Activated B cell treated with CpG ODN at 0.5 μM for 24 hours (primary cell): Measurements from ENCODE around the gene S100G. TPM values are rescaled to one million over a fixed set of nuclear protein-coding genes. Genes with fewer than 3 reads are reported as not detected.
"Not testable (repeated sequence)": the region's sequence is repeated elsewhere in the genome, so short reads cannot be mapped to it uniquely, and the experiment has no call there.

Experiments used
- ATAC-seq: fragments of 200-7000 bp; cut with Tn5 transposase; one replicate; pipeline ENCODE4 v1.10.0; 2021; ENCODE audit warnings: low read depth, mild to moderate bottlenecking, moderate library complexity
- CTCF ChIA-PET: fragments of 350-600 bp; sonication (Branson Sonifier 250); formaldehyde crosslinking; loops from one replicate; lab custom pipeline; 2021; ENCODE audit warnings: antibody characterized with exemption; lab: Charles Lee
- POLR2A ChIA-PET: fragments of 350-600 bp; sonication (Branson Sonifier 250); formaldehyde crosslinking; loops from one replicate; lab custom pipeline; 2021; ENCODE audit warnings: antibody characterized with exemption; lab: Charles Lee
- DNase-seq: peaks from one replicate; pipeline ENCODE4 v3.0.0; 2022
- H3K27ac Mint-ChIP-seq: one replicate; pipeline ENCODE4 v1.8.0; 2020; ENCODE audit warnings: mixed read lengths
- H3K27me3 Mint-ChIP-seq: one replicate; pipeline ENCODE4 v1.8.0; 2021; ENCODE audit warnings: mixed read lengths
- H3K36me3 Mint-ChIP-seq: one replicate; pipeline ENCODE4 v1.8.0; 2021; ENCODE audit warnings: low read depth, mixed read lengths
- H3K4me1 Mint-ChIP-seq: one replicate; pipeline ENCODE4 v1.8.0; 2021; ENCODE audit warnings: mixed read lengths
- H3K4me3 Mint-ChIP-seq: one replicate; pipeline ENCODE4 v1.8.0; 2020; ENCODE audit warnings: mild to moderate bottlenecking, mixed read lengths
- H3K9me3 Mint-ChIP-seq: one replicate; pipeline ENCODE4 v1.8.0; 2020; ENCODE audit warnings: mixed read lengths
- intact Hi-C: fragments of 100-400 bp; cut with micrococcal nuclease; formaldehyde crosslinking; loops from one replicate; pipeline ENCODE4 v1.15.1; 2024
- total RNA-seq: library from RNA; stranded (reverse); gene quantifications from 2 replicates; pipeline ENCODE4 v1.2.3, GENCODE V29; 2022
- TF ChIP-seq, protein P1 (sequence below): fragments of 200-600 bp; IDR thresholded peaks from one replicate; pipeline ENCODE4 v1.8.0; 2022; ENCODE audit warnings: antibody characterized with exemption, mild to moderate bottlenecking

The S100G gene
- total RNA-seq, 1 donor from 2014 or later, result not detected

- no peak overlapping the region for H3K27ac Mint-ChIP-seq
- CTCF ChIA-PET, result no interaction called here
- ATAC-seq (no peak), DNase-seq (no peak)
- no peaks in the 10 kb centered on the region for H3K9me3 Mint-ChIP-seq
- TF ChIP-seq, protein P1, sequence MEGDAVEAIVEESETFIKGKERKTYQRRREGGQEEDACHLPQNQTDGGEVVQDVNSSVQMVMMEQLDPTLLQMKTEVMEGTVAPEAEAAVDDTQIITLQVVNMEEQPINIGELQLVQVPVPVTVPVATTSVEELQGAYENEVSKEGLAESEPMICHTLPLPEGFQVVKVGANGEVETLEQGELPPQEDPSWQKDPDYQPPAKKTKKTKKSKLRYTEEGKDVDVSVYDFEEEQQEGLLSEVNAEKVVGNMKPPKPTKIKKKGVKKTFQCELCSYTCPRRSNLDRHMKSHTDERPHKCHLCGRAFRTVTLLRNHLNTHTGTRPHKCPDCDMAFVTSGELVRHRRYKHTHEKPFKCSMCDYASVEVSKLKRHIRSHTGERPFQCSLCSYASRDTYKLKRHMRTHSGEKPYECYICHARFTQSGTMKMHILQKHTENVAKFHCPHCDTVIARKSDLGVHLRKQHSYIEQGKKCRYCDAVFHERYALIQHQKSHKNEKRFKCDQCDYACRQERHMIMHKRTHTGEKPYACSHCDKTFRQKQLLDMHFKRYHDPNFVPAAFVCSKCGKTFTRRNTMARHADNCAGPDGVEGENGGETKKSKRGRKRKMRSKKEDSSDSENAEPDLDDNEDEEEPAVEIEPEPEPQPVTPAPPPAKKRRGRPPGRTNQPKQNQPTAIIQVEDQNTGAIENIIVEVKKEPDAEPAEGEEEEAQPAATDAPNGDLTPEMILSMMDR, result no peak
- H3K36me3 Mint-ChIP-seq, result peaks cover 24% of the 10 kb centered on the region
- intact Hi-C loops, result no loop called here
- H3K4me1 Mint-ChIP-seq, result no peaks in the 10 kb centered on the region
- H3K27me3 Mint-ChIP-seq, result no peaks in the 10 kb centered on the region
- POLR2A ChIA-PET, result no interaction called here
- no peak overlapping the region for H3K4me3 Mint-ChIP-seq
Measured at GRCh38 chrX:16618422-16618821, 31.5 kb upstream of the S100G start.

GRCh38 chrX:16619024-16619423 lies 30.9 kb upstream of the S100G start:
- TF ChIP-seq, protein P1, result no peak
- no peak overlapping the region for H3K27ac Mint-ChIP-seq
- H3K27me3 Mint-ChIP-seq, result no peaks in the 10 kb centered on the region
- ATAC-seq (no peak), DNase-seq (no peak)
- H3K4me1 Mint-ChIP-seq, result no peaks in the 10 kb centered on the region
- H3K9me3 Mint-ChIP-seq, result no peaks in the 10 kb centered on the region
- intact Hi-C loops, result no loop called here
- H3K36me3 Mint-ChIP-seq, result peaks cover 19% of the 10 kb centered on the region
- no peak overlapping the region for H3K4me3 Mint-ChIP-seq
- ChIA-PET CTCF (no interaction called here), POLR2A (no interaction called here)

- CTCF ChIA-PET, POLR2A ChIA-PET: not testable (repeated sequence)
- peaks cover 15% of the 10 kb centered on the region for H3K36me3 Mint-ChIP-seq
Measured at GRCh38 chrX:16628511-16628910, 21.4 kb upstream of the S100G start.

DNA sequence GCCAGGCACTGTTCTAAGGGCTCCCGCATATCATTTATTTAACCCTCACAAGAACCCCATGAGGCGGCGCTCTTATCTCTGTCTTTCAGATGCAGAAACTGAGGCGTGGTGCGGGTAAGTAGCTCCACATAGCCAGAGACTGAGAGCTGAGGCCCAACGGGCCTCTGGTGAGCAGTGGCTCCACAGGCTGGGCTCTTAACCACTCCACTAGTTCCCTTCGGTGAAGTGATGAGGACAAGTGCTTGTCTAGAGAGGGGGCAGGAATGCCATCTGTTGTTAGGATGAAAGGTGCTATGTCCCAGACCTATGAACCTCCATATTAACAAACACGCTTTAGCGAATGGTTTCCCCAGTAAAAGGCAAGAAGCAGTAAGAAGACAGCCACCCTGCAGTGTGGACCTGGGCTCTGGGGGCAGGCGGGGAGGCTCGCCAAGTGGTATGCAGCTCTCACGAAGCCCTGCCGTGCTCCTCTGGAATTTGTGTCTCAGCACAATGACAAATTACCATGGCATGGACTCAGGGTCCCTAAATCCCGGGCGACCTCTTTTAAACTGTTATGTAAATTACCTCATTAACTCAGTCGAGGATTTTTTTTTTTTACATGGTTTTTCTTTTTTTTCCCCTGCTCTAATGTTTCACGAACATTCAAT lies 20.9 kb upstream of the S100G start:
- Mint-ChIP-seq H3K27ac (no peak overlapping the region), H3K4me1 (no peaks in the 10 kb centered on the region), H3K27me3 (no peaks in the 10 kb centered on the region), H3K36me3 (peaks cover 15% of the 10 kb centered on the region), H3K4me3 (no peak overlapping the region), H3K9me3 (no peaks in the 10 kb centered on the region)
- intact Hi-C loops, result no loop called here
- ChIA-PET CTCF (no interaction called here), POLR2A (no interaction called here)
- DNase-seq (no peak), ATAC-seq (no peak)
- TF ChIP-seq, protein P1, result no peak

More at GRCh38 chrX:16628511-16628910, 21.4 kb upstream of the S100G start:
- ATAC-seq, H3K4me3 Mint-ChIP-seq, DNase-seq, H3K27me3 Mint-ChIP-seq, intact Hi-C loops, H3K4me1 Mint-ChIP-seq, H3K9me3 Mint-ChIP-seq, H3K27ac Mint-ChIP-seq: not testable (repeated sequence)

DNA sequence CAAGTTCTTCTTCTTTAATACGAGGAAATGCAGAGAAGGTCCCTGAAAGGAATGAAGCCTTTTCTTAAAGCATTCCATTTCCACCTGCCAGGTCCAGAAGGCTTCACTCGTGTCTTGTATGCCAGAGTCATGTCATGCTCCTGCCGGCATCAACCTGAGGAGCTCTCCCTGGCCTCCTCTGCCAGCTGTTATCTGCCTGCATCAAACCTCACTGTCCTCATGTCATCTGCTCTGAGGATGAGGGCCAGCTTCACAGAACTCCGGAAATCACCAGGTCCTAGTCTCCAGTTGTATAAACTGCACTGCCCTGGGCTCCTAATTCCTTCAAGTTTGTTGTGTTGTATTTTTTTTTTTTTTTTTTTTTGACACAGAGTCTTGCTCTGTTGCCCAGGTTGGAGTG lies 20.0 kb upstream of the S100G start:
- H3K4me3 Mint-ChIP-seq, result no peak overlapping the region
- H3K36me3 Mint-ChIP-seq, result peaks cover 15% of the 10 kb centered on the region
- ChIA-PET POLR2A (interaction anchor here (0.7 kb wide), 1 partner anchor 9 kb away, joined by 4 read pairs; no protein-coding TSS in a partner anchor), CTCF (no interaction called here)
- DNase-seq (no peak), ATAC-seq (no peak)
- intact Hi-C loops, result no loop called here
- H3K9me3 Mint-ChIP-seq, result no peaks in the 10 kb centered on the region
- no peaks in the 10 kb centered on the region for H3K4me1 Mint-ChIP-seq
- no peaks in the 10 kb centered on the region for H3K27me3 Mint-ChIP-seq
- TF ChIP-seq, protein P1, result no peak
- H3K27ac Mint-ChIP-seq, result no peak overlapping the region

DNA sequence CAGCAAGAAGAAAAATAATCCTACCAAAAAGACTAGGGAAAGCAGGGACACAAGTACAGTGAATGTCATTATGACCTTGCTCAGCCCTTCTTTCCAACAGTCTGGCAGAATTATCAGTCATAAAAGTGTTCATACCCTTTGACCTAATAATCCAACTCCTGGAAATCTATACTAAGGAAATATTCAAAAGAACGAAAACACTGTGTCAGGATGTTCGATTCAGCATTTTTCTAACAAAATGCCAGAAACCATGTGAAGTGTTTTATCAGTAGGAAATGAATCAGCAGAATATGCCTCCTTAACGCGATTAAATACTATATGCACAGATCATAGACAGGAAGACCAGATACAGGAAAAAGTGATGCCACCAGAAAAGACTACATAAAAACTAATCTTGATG lies 16.2 kb upstream of the S100G start:
- ChIA-PET POLR2A (no interaction called here), CTCF (no interaction called here)
- DNase-seq, result no peak
- no peak overlapping the region for H3K27ac Mint-ChIP-seq
- no peaks in the 10 kb centered on the region for H3K4me1 Mint-ChIP-seq
- intact Hi-C loops, result no loop called here
- no peaks in the 10 kb centered on the region for H3K9me3 Mint-ChIP-seq
- H3K36me3 Mint-ChIP-seq, result peaks cover 11% of the 10 kb centered on the region
- no peak for ATAC-seq
- TF ChIP-seq, protein P1, result no peak
- H3K4me3 Mint-ChIP-seq, result no peak overlapping the region
- H3K27me3 Mint-ChIP-seq, result no peaks in the 10 kb centered on the region
